Measurements from ENCODE around the gene SLC22A25. TPM values are rescaled to one million over a fixed set of nuclear protein-coding genes. Genes with fewer than 3 reads are reported as not detected.

Gene SLC22A25
- total RNA-seq, result not detected in 2 replicates
- long read RNA-seq, result 0 reads

DNA sequence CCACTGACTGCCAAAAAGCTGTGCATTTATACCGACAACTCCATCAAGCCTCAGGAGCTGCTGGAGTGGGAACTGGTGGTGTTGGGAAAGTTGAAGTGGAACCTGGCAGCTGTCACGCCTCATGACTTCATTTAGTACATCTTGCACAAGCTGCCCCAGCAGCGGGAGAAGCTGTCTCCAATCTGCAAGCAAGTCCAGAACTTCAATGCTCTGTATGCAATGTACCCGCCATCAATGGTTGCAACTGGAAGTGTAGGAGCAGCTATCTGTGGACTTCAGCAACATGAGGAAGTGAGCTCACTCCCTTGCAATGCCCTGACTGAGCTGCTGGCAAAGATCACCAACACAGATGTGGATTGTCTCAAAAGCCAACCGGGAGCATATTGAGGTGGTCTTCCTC is at the start of gene SLC22A25:
SLC22A25 (minus strand) TSS at position 67 of the 400 bp plus-strand sequence. CDS start 13,947 bp downstream, outside the sequence.
- H3K27me3 Mint-ChIP-seq (ENCODE audit: low read depth), result peaks cover 46% of the 10 kb centered on the region
- DNase-seq (ENCODE audit: low read depth, low spot score), result no peak
- no peaks in the 10 kb centered on the region for H3K9me3 Mint-ChIP-seq
- no peaks in the 10 kb centered on the region for H3K36me3 Mint-ChIP-seq (ENCODE audit: low read depth)
- TF ChIP-seq, protein P1, sequence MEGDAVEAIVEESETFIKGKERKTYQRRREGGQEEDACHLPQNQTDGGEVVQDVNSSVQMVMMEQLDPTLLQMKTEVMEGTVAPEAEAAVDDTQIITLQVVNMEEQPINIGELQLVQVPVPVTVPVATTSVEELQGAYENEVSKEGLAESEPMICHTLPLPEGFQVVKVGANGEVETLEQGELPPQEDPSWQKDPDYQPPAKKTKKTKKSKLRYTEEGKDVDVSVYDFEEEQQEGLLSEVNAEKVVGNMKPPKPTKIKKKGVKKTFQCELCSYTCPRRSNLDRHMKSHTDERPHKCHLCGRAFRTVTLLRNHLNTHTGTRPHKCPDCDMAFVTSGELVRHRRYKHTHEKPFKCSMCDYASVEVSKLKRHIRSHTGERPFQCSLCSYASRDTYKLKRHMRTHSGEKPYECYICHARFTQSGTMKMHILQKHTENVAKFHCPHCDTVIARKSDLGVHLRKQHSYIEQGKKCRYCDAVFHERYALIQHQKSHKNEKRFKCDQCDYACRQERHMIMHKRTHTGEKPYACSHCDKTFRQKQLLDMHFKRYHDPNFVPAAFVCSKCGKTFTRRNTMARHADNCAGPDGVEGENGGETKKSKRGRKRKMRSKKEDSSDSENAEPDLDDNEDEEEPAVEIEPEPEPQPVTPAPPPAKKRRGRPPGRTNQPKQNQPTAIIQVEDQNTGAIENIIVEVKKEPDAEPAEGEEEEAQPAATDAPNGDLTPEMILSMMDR (conservative IDR thresholded peaks at IDR 0.05), result no peak
- H3K4me3 Mint-ChIP-seq, result no peak within 1 kb of the TSS
- H3K27ac Mint-ChIP-seq (ENCODE audit: unreplicated experiment), result no peak within 1 kb of the TSS
- H3K4me1 Mint-ChIP-seq, result no peaks in the 10 kb centered on the region

DNA sequence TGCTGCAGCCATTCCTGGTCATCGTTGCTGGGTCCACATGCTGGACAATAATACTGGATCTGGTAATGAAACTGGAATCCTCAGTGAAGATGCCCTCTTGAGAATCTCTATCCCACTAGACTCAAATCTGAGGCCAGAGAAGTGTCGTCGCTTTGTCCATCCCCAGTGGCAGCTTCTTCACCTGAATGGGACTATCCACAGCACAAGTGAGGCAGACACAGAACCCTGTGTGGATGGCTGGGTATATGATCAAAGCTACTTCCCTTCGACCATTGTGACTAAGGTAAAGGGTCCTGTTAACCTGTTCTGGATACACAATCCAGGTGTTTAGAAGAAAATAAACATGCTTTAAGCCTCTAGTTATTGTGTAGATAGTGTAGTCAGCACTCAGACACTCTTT is 46.9 kb upstream of the SLC22A25 start:
- no peak for DNase-seq (ENCODE audit: low read depth, low spot score)
- Mint-ChIP-seq H3K27ac (ENCODE audit: unreplicated experiment) (no peak overlapping the region), H3K4me3 (no peak overlapping the region), H3K36me3 (ENCODE audit: low read depth) (no peaks in the 10 kb centered on the region), H3K4me1 (no peaks in the 10 kb centered on the region), H3K27me3 (ENCODE audit: low read depth) (peaks cover 37% of the 10 kb centered on the region), H3K9me3 (peaks cover 12% of the 10 kb centered on the region)
- TF ChIP-seq, protein P1 (conservative IDR thresholded peaks at IDR 0.05), result no peak

DNA sequence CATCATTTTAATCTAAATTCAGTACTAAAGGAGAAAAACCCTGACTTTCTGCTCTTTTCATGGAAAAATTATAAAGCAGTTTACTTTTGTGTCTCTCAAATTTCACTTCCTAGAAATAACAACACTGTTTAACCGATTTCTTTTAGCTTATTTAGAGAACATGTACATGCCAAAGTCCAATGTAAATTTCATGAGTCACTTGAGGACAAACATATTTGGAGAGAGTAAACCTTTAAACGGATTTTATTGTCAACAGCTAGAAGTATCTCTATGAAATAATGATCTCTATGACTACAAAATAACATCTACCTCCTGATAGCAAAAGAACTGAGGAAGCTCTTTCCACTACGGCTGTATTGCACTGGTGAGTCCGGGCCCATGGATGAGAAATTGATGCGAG is 46.3 kb upstream of the SLC22A25 start:
- Mint-ChIP-seq H3K36me3 (ENCODE audit: low read depth) (no peaks in the 10 kb centered on the region), H3K27me3 (ENCODE audit: low read depth) (peaks cover 38% of the 10 kb centered on the region), H3K27ac (ENCODE audit: unreplicated experiment) (no peak overlapping the region), H3K4me1 (no peaks in the 10 kb centered on the region), H3K9me3 (peaks cover 12% of the 10 kb centered on the region), H3K4me3 (no peak overlapping the region)
- DNase-seq (ENCODE audit: low read depth, low spot score), result no peak
- TF ChIP-seq, protein P1 (conservative IDR thresholded peaks at IDR 0.05), result no peak

DNA sequence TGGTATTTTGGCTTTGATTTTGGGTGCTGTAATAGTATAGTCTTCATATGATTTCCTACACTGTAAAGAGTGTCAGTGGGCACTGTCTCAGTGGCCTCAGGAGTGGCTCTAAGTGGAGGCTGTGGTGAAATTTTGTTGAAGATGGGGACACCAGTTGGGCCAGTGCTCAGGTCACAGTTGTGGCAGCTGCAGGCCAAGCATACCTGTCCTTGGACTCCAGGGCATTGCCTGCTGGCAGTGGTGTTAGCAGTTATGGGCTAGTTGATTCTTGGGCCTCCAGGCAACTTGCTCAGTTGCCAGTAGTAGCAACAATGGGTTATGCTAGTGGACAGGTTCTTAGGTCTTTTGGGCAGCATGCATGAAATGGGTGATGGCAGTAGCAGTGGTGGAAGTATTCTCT is 39.2 kb upstream of the SLC22A25 start:
- Mint-ChIP-seq H3K27me3 (ENCODE audit: low read depth) (peaks cover 64% of the 10 kb centered on the region), H3K4me1 (no peaks in the 10 kb centered on the region), H3K9me3 (peaks cover 8% of the 10 kb centered on the region), H3K4me3 (no peak overlapping the region), H3K36me3 (ENCODE audit: low read depth) (no peaks in the 10 kb centered on the region), H3K27ac (ENCODE audit: unreplicated experiment) (no peak overlapping the region)
- TF ChIP-seq, protein P1 (conservative IDR thresholded peaks at IDR 0.05), result no peak
- no peak for DNase-seq (ENCODE audit: low read depth, low spot score)

DNA sequence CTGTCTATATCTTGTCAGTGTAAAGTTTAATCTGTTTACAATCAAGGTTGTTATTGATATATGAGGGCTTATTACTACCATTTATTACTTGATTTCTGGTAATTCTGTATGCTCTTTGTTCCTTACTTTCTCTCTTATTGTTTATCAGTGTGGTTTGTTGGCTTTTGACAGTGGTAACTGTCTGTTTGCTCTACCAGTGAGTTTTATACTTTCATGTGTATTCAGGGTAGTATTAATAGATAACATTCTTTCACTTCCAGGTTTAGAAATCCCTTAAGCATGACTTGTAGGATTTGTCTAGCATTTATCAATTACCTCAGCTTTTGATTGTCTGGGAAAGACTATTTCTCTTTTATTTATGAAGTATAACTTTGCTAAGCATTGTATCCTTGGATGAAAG is 37.5 kb upstream of the SLC22A25 start:
- Mint-ChIP-seq H3K4me1 (no peaks in the 10 kb centered on the region), H3K9me3 (peaks cover 3% of the 10 kb centered on the region), H3K27ac (ENCODE audit: unreplicated experiment) (no peak overlapping the region), H3K36me3 (ENCODE audit: low read depth) (no peaks in the 10 kb centered on the region), H3K27me3 (ENCODE audit: low read depth) (peaks cover 70% of the 10 kb centered on the region), H3K4me3 (no peak overlapping the region)
- no peak for DNase-seq (ENCODE audit: low read depth, low spot score)
- TF ChIP-seq, protein P1 (conservative IDR thresholded peaks at IDR 0.05), result no peak
